ENCODE results near the gene B3GNT9. TPM values are rescaled to one million over a fixed set of nuclear protein-coding genes. Genes with fewer than 3 reads are reported as not detected.

B3GNT9 gene
- total RNA-seq, 1 experiment from 2014 or later = 4.0 TPM

DNA sequence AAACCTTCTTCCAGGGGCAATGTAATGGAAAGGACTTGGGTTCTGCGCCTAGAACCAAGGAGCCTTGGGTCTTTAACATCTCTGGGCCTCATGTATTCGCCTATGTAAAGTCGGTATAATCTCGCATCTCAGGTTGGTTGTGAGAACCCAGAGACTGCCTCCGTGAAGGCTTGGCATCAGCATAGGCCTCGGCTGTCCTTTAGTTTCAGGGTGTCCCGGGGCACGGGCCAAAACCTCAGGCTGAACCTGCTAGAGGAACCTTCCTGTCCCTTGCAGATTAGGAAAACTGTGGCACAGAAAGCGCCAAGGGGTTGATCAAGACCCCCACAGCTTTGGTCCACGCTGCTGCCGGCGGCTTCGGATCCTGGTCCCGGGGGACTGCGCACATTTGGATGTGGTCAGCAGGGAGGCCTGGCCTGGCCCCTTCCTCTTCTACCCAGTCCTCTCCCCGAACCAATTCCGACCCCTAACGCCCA lies 41.8 kb downstream of the B3GNT9 start:
- Histone ChIP-seq H3K4me3 (peak overlapping the region; percentile 79; the same call in 1 of the 2 replicates), H2AFZ (peak overlapping the region; percentile 97), H3K79me2 (ENCODE audit: low read depth) (peaks cover 42% of the 10 kb centered on the region), H3K36me3 (ENCODE audit: low read depth) (no peaks in the 10 kb centered on the region), H3K27me3 (ENCODE audit: insufficient read depth, low read depth) (no peaks in the 10 kb centered on the region), H3K4me1 (replicated peaks; ENCODE audit: insufficient read depth) (peaks cover 33% of the 10 kb centered on the region), H3F3A (ENCODE audit: insufficient read depth, low read depth) (peaks cover 25% of the 10 kb centered on the region), H3K27ac (no peak overlapping the region), H3K9me2 (ENCODE audit: insufficient read depth) (no peaks in the 10 kb centered on the region), H4K20me1 (ENCODE audit: insufficient read depth) (peaks cover 7% of the 10 kb centered on the region; the same call in 1 of the 2 replicates), H3K4me2 (peak overlapping the region; percentile 95), H3K9me3 (ENCODE audit: insufficient read depth, low read depth) (no peaks in the 10 kb centered on the region)
- intact Hi-C loops (cut with micrococcal nuclease; ENCODE audit: unreplicated experiment) = no loop called here
- ChIA-PET POLR2A (ENCODE audit: unreplicated experiment) (interaction anchor here (0.6 kb wide), 1 partner anchor 192 kb away, joined by 4 read pairs; no protein-coding TSS in a partner anchor), CTCF (no interaction called here)
- DNase-seq = no peak
- BruUV-seq (replicated peaks) = no TSS peak
- TF ChIP-seq, protein P1, sequence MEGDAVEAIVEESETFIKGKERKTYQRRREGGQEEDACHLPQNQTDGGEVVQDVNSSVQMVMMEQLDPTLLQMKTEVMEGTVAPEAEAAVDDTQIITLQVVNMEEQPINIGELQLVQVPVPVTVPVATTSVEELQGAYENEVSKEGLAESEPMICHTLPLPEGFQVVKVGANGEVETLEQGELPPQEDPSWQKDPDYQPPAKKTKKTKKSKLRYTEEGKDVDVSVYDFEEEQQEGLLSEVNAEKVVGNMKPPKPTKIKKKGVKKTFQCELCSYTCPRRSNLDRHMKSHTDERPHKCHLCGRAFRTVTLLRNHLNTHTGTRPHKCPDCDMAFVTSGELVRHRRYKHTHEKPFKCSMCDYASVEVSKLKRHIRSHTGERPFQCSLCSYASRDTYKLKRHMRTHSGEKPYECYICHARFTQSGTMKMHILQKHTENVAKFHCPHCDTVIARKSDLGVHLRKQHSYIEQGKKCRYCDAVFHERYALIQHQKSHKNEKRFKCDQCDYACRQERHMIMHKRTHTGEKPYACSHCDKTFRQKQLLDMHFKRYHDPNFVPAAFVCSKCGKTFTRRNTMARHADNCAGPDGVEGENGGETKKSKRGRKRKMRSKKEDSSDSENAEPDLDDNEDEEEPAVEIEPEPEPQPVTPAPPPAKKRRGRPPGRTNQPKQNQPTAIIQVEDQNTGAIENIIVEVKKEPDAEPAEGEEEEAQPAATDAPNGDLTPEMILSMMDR (conservative IDR thresholded peaks at IDR 0.05) = no peak
- no peak for TF ChIP-seq EZH2 (IDR thresholded peaks at IDR 0.05; ENCODE audit: low read depth)

DNA sequence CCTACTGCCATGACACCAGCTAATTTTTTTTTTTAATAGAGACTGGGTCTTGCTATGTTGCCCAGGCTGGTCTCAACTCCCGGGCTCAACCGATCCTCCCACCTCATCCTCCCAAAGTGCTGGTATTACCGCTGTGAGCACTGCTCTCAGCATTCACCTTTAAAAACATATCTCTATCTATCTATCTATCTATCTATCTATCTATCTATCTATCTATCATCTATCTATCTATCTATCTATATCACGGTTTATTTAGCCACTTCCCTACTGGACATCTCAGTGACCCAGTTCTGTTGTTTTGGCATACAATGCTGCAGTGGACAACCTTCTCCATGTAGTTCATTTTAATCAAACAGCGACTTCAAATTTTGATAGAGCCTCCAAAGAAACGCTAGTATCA lies 42.3 kb downstream of the B3GNT9 start:
- intact Hi-C loops (cut with micrococcal nuclease; ENCODE audit: unreplicated experiment) = no loop called here
- H3F3A ChIP-seq (ENCODE audit: insufficient read depth, low read depth) = peaks cover 24% of the 10 kb centered on the region
- CTCF ChIA-PET = no interaction called here
- peaks cover 7% of the 10 kb centered on the region; the same call in 1 of the 2 replicates for H4K20me1 ChIP-seq (ENCODE audit: insufficient read depth)
- POLR2A ChIA-PET (ENCODE audit: unreplicated experiment) = interaction anchor here (0.6 kb wide), 1 partner anchor 192 kb away, joined by 4 read pairs; no protein-coding TSS in a partner anchor
- no TSS peak for BruUV-seq (replicated peaks)
- peak overlapping the region; percentile 97; the same call in 1 of the 2 replicates for H2AFZ ChIP-seq
- no peaks in the 10 kb centered on the region for H3K36me3 ChIP-seq (ENCODE audit: low read depth)
- no peaks in the 10 kb centered on the region for H3K9me2 ChIP-seq (ENCODE audit: insufficient read depth)
- TF ChIP-seq EZH2 (IDR thresholded peaks at IDR 0.05; ENCODE audit: low read depth) = no peak
- TF ChIP-seq, protein P1 (conservative IDR thresholded peaks at IDR 0.05) = no peak
- H3K4me2 ChIP-seq = no peak overlapping the region
- no peak overlapping the region for H3K27ac ChIP-seq
- peaks cover 37% of the 10 kb centered on the region for H3K79me2 ChIP-seq (ENCODE audit: low read depth)
- H3K27me3 ChIP-seq (ENCODE audit: insufficient read depth, low read depth) = no peaks in the 10 kb centered on the region
- H3K4me3 ChIP-seq = no peak overlapping the region
- H3K4me1 ChIP-seq (replicated peaks; ENCODE audit: insufficient read depth) = peaks cover 29% of the 10 kb centered on the region
- DNase-seq = no peak
- H3K9me3 ChIP-seq (ENCODE audit: insufficient read depth, low read depth) = no peaks in the 10 kb centered on the region

DNA sequence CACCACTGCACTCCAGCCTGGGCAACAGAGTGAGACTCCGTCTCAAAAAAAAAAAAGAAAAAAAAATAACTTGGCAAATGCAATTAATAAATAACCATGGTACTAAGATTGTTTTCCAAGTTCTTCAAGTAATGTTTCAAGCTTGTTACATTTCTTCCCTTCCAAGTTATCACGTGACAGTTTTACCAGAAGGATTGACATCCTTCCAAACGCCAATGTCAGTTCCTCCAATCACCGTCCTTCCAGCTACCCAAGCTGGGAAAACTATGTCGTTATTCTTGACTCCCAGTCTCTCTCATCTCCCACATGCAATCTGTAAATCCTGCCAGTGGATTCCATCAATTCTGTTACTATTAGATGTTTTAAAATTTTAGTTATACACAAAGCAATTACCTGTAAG lies 44.9 kb downstream of the B3GNT9 start:
- POLR2A ChIA-PET (ENCODE audit: unreplicated experiment) = interaction anchor here (0.7 kb wide), 1 partner anchor 141 kb away, joined by 5 read pairs; no protein-coding TSS in a partner anchor
- intact Hi-C loops (cut with micrococcal nuclease; ENCODE audit: unreplicated experiment) = no loop called here
- Histone ChIP-seq H3K9me2 (ENCODE audit: insufficient read depth) (no peaks in the 10 kb centered on the region), H2AFZ (no peak overlapping the region), H3K36me3 (ENCODE audit: low read depth) (no peaks in the 10 kb centered on the region), H3K27ac (no peak overlapping the region), H4K20me1 (ENCODE audit: insufficient read depth) (no peaks in the 10 kb centered on the region), H3K9me3 (ENCODE audit: insufficient read depth, low read depth) (no peaks in the 10 kb centered on the region), H3F3A (ENCODE audit: insufficient read depth, low read depth) (peaks cover 18% of the 10 kb centered on the region), H3K79me2 (ENCODE audit: low read depth) (peaks cover 11% of the 10 kb centered on the region), H3K4me3 (no peak overlapping the region), H3K27me3 (ENCODE audit: insufficient read depth, low read depth) (no peaks in the 10 kb centered on the region), H3K4me2 (no peak overlapping the region), H3K4me1 (replicated peaks; ENCODE audit: insufficient read depth) (peaks cover 7% of the 10 kb centered on the region; the same call in 1 of the 2 replicates)
- DNase-seq = no peak
- TF ChIP-seq EZH2 (IDR thresholded peaks at IDR 0.05; ENCODE audit: low read depth) = no peak
- TF ChIP-seq, protein P1 (conservative IDR thresholded peaks at IDR 0.05) = no peak
- BruUV-seq (replicated peaks) = no TSS peak
- CTCF ChIA-PET = no interaction called here
